ENCODE measurements around the gene CCSER2.

- TF ChIP-seq CHD4 (IDR thresholded peaks at IDR 0.05; ENCODE audit: borderline replicate concordance) (no peak), MAZ (IDR thresholded peaks at IDR 0.05; ENCODE audit: borderline replicate concordance, low read depth, low read length) (no peak), MAX (IDR thresholded peaks at IDR 0.05) (no peak), HDAC2 (IDR thresholded peaks at IDR 0.05) (no peak), JUN (IDR thresholded peaks at IDR 0.05) (no peak), SMC3 (IDR thresholded peaks at IDR 0.05) (no peak)
- TF ChIP-seq, protein P1, sequence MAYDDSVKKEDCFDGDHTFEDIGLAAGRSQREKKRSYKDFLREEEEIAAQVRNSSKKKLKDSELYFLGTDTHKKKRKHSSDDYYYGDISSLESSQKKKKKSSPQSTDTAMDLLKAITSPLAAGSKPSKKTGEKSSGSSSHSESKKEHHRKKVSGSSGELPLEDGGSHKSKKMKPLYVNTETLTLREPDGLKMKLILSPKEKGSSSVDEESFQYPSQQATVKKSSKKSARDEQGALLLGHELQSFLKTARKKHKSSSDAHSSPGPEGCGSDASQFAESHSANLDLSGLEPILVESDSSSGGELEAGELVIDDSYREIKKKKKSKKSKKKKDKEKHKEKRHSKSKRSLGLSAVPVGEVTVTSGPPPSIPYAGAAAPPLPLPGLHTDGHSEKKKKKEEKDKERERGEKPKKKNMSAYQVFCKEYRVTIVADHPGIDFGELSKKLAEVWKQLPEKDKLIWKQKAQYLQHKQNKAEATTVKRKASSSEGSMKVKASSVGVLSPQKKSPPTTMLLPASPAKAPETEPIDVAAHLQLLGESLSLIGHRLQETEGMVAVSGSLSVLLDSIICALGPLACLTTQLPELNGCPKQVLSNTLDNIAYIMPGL (CRISPR knock-in tag; IDR thresholded peaks at IDR 0.05; ENCODE audit: borderline replicate concordance), result no peak
- TF ChIP-seq, protein P2, sequence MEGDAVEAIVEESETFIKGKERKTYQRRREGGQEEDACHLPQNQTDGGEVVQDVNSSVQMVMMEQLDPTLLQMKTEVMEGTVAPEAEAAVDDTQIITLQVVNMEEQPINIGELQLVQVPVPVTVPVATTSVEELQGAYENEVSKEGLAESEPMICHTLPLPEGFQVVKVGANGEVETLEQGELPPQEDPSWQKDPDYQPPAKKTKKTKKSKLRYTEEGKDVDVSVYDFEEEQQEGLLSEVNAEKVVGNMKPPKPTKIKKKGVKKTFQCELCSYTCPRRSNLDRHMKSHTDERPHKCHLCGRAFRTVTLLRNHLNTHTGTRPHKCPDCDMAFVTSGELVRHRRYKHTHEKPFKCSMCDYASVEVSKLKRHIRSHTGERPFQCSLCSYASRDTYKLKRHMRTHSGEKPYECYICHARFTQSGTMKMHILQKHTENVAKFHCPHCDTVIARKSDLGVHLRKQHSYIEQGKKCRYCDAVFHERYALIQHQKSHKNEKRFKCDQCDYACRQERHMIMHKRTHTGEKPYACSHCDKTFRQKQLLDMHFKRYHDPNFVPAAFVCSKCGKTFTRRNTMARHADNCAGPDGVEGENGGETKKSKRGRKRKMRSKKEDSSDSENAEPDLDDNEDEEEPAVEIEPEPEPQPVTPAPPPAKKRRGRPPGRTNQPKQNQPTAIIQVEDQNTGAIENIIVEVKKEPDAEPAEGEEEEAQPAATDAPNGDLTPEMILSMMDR (IDR thresholded peaks at IDR 0.05), result no peak
- TF ChIP-seq, protein P3, sequence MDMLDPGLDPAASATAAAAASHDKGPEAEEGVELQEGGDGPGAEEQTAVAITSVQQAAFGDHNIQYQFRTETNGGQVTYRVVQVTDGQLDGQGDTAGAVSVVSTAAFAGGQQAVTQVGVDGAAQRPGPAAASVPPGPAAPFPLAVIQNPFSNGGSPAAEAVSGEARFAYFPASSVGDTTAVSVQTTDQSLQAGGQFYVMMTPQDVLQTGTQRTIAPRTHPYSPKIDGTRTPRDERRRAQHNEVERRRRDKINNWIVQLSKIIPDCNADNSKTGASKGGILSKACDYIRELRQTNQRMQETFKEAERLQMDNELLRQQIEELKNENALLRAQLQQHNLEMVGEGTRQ (IDR thresholded peaks at IDR 0.05), result no peak
Observed at GRCh38 chr10:84404783-84405182, 76.4 kb downstream of the CCSER2 start.

Data from A549 (cell line).